HG02763 (cell line): ENCODE measurements around the gene PRAMEF13.
"Not testable (repeated sequence)": the region's sequence is repeated elsewhere in the genome, so short reads cannot be mapped to it uniquely, and the experiment has no call there.

ENCODE experiments used
- ATAC-seq: cut with Tn5 transposase; IDR thresholded peaks from one replicate; pipeline ENCODE4 v1.9.1; 2021; ENCODE audit warnings: mild to moderate bottlenecking, moderate library complexity; ENCODE audit not compliant: unreplicated experiment

The PRAMEF13 gene, protein sequence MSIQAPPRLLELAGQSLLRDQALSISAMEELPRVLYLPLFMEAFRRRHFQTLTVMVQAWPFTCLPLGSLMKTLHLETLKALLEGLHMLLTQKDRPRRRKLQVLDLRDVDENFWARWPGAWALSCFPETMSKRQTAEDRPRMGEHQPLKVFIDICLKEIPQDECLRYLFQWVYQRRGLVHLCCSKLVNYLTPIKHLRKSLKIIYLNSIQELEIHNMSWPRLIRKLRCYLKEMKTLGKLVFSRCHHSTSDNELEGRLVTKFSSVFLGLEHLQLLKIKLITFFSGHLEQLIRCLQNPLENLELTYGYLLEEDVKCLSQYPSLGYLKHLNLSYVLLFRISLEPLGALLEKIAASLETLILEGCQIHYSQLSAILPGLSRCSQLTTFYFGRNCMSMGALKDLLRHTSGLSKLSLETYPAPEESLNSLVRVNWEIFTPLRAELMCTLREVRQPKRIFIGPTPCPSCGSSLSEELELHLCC

DNA sequence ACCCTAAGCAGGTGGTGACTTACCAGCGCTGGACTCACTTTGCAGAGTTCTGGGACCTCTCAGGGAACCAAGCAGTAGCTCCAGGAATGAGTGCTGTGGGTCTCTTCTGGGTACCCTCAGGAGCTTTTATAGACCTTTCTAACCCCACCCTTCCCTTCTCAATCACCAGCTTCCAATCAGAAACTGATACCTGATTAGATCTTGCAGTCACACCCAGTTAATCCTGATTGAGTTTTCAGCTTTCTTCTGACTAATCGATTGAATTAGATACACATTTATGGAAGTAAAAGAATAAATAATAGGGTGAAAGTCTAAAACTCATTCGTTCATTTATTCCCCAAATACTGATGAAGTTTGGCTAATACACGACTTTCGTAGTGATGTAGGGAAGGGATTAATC is at the start of gene PRAMEF13:
Gene PRAMEF13, minus strand, starts transcription at position 101 of the 400 bp plus-strand sequence. CDS start 1,820 bp downstream, outside the sequence.
- ATAC-seq, result not testable (repeated sequence)

GRCh38 chr1:13247122-13247521 is 45.9 kb upstream of the PRAMEF13 start:
- not testable (repeated sequence) for ATAC-seq

- not testable (repeated sequence) for ATAC-seq
Measured at GRCh38 chr1:13246554-13246871, 45.3 kb upstream of the PRAMEF13 start.

DNA sequence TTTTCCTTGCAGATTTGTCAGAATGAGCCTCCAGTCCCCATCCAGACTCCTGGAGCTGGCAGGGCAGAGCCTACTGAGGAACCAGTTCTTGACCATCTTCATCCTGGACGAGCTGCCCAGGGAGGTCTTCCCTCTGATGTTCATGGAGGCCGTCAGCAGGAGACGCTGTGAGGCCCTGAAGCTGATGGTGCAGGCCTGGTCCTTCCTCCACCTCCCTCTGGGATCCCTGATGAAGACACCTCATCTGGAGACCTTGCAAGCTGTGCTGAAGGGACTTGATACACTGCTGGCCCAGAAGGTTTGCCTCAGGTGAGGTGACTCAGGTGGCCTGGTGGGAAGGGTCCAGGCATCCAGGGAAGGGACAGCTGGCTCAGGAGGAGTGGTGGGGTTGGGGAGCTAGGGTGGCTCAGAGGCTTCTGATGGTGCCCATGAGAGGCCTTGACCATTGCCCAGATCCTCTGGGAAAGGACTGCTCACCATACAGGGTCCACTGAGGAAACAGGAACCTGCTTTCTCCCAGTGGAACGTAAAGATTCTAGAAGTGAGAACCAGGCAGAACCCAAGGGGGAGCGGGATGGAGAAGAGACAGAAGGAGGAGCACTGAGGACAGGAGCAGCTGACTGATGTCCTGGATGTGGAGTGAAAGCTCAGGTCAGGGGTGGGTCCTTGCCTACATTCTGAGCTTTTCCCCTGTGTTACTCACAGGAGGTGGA is 44.8 kb upstream of the PRAMEF13 start:
- not testable (repeated sequence) for ATAC-seq

- not testable (repeated sequence) for ATAC-seq
Measured at GRCh38 chr1:13243536-13244263, 42.5 kb upstream of the PRAMEF13 start.

GRCh38 chr1:13239633-13240032 is 38.4 kb upstream of the PRAMEF13 start:
- not testable (repeated sequence) for ATAC-seq

DNA sequence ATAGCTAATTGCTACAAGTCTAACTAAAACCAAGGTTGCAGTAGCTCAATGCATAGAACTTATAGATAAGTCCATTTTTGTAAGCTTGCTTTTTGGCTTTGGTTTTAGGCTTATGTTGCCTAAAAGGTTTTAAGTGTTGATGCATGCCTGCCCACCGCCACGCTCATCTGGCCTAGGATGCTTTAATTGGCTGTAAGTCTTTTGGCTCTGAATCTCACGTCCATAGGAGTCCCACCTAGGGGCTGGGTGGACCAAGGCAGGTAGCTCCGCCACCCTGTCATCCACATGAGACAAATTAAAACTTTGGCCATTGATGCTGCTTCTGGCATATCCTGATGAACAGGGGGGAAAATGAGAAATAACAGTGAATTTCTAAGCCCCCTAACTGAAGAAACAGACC is 36.4 kb upstream of the PRAMEF13 start:
- not testable (repeated sequence) for ATAC-seq

DNA sequence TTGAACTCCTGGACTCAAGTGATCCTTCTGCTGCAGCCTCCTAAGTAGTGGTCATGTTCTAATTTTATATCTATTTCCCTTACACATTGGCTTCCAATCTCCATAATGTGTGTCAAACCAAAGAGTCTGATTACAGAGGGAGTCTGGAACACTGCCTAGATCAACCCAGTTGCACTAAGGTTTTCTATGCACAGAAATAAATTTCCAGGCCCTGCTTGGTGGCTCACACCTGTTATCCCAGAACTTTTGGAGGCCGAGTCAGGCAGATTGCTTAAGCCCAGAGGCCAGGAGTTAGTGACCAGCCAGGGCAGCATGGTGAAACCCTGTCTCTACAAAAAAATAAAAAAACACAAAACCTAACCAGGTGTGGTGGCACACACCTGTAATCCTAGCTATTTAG is 32.8 kb upstream of the PRAMEF13 start:
- not testable (repeated sequence) for ATAC-seq

DNA sequence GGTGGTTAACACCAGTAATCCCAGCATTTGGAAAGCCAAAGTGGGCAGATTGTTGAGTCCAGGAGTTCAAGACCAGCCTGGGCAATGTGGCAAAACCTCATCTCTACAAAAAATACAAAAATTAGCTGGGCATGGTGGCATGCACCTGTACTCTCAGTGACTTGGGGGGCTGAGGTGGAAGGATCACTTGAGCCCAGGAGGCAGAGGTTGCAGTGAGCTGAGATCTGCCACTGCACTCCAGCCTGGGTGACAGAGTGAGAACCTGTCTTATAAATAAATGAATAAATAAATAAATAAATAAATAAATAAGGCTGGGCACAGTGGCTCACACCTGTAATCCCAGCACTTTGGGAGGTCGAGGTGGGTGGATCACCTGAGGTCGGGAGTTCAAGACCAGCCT is 30.8 kb upstream of the PRAMEF13 start:
- ATAC-seq, result not testable (repeated sequence)

GRCh38 chr1:13231061-13231750 is 30.0 kb upstream of the PRAMEF13 start:
- not testable (repeated sequence) for ATAC-seq

- ATAC-seq, result not testable (repeated sequence)
Measured at GRCh38 chr1:13230601-13231000, 29.4 kb upstream of the PRAMEF13 start.

- not testable (repeated sequence) for ATAC-seq
Measured at GRCh38 chr1:13230096-13230495, 28.9 kb upstream of the PRAMEF13 start.

- no peak for ATAC-seq
Measured at GRCh38 chr1:13228343-13228781, 27.2 kb upstream of the PRAMEF13 start.

DNA sequence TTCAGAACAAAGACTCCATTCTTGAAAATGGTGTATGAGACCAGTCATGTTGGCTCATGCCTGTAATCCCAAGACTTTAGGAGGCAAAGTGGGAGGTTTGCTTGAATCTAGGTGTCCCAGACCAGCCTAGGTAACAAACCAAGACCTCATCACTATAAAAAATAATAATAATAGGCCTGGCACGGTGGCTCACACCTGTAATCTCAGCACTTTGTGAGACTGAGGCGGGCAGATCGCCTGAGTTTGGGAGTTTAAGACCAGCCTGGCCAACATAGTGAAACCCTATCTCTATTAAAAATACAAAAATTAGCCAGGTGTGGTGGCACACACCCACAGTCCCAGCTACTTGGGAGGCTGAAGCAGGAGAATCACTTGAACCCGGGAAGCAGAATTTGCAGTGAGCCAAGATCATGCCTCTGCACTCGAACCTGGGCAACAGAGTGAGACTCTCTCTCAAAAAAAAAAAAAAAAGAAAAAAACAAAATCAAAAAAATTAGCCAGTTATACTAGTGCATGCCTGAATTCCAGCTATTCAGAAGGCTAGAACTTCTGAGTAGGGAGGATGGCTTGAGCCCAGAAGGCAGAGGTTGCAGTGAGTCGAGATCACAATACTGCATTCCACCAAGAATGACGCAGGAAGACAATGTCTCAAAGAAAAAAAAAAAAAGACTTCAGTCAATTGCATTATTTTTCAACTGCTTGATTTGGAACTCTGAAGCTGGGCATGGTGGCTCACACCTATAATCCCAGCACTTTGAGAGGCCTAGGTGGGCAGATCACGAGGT is 26.3 kb upstream of the PRAMEF13 start:
- not testable (repeated sequence) for ATAC-seq

GRCh38 chr1:13225675-13226204 is 24.5 kb upstream of the PRAMEF13 start, which contains the start of gene PRAMEF18:
PRAMEF18 (minus strand) TSS chr1:13226154; CDS start chr1:13226106, 48 bp downstream.
- not testable (repeated sequence) for ATAC-seq

DNA sequence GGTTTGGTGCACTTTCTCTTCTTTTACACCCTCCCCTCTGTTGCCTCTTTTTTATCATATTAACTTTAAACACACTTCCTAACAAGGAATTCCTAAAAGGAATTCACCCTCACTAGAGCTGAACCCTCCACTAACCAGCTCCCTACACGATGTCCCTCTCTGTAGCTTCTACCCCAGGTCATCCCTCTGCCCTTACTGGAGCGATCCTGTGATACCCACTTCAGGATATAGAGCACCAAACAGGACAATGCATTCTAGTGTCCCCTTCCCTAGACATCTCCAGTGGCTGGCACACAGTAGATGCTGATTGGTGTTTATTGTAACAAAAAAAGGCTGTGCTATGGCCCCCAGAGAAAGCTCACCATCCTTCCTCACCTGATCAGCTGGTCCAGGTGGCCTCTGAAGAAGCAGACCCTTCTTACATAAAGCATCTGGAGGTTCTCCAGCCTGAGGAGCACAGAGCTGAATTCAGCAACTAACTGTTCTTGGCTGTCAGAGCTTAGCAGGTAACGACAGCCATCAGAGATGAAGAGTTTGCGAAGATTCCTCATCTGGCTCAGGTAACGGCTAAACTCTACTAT is 23.4 kb upstream of the PRAMEF13 start:
- ATAC-seq, result no peak

DNA sequence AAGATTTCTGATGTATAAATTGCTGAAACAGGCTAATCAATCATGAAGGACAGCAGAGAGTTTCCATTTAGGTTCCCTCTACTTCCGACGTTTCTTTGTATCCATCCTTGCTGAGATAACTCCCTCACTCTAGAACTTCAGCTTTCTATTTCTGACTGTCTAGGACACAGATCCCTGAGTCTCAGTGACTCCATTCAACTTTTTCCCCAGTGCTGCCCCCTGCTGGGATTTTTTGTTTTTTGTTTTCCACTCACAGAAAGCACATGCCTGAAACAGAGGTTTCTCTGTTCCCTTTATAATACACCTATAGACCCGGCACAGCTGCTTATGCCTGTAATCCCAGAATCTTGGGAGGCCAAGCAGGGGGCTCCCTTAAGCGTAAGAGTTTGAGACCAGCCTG is 21.6 kb upstream of the PRAMEF13 start:
- ATAC-seq, result not testable (repeated sequence)

GRCh38 chr1:13219203-13219602 is 18.0 kb upstream of the PRAMEF13 start:
- not testable (repeated sequence) for ATAC-seq

- ATAC-seq, result not testable (repeated sequence)
Measured at GRCh38 chr1:13216619-13217018, 15.4 kb upstream of the PRAMEF13 start.
